ENCODE data around the gene KRT83. TPM values are rescaled to one million over a fixed set of nuclear protein-coding genes. Genes with fewer than 3 reads are reported as not detected.
A peak's percentile ranks its signal among the peaks of the same experiment; 100 is the strongest.
"Not testable (repeated sequence)": the region's sequence is repeated elsewhere in the genome, so short reads cannot be mapped to it uniquely, and the experiment has no call there.

KRT83 gene
- total RNA-seq, 4 donors from 2014 or later, result 0.21 TPM; not detected in 3

GRCh38 chr12:52316290-52316689 is 4.9 kb downstream of the KRT83 start:
- H3K9me3 ChIP-seq, result no peaks in the 10 kb centered on the region
- no peaks in the 10 kb centered on the region for H3K4me1 ChIP-seq
- intact Hi-C loops (cut with DNase I; ENCODE audit: low total_unique reads), result no loop called here
- TF ChIP-seq POLR2A (IDR thresholded peaks at IDR 0.05), result no peak
- no peak for TF ChIP-seq CTCF (IDR thresholded peaks at IDR 0.05)
- no peaks in the 10 kb centered on the region for H3K36me3 ChIP-seq
- DNase-seq, result no peak
- H3K27ac ChIP-seq, result no peak overlapping the region
- H3K4me3 ChIP-seq, result no peak overlapping the region
- no peaks in the 10 kb centered on the region for H3K27me3 ChIP-seq

GRCh38 chr12:52315721-52316120 is 5.5 kb downstream of the KRT83 start:
- intact Hi-C loops (cut with DNase I; ENCODE audit: low total_unique reads); H3K27ac ChIP-seq; DNase-seq; H3K4me3 ChIP-seq; H3K9me3 ChIP-seq; H3K27me3 ChIP-seq; H3K4me1 ChIP-seq; H3K36me3 ChIP-seq: not testable (repeated sequence)
- TF ChIP-seq CTCF (IDR thresholded peaks at IDR 0.05), result peak in 1 of 4 experiments; percentile 3

GRCh38 chr12:52314511-52314910 is 6.7 kb downstream of the KRT83 start:
- intact Hi-C loops (cut with DNase I; ENCODE audit: low total_unique reads), result no loop called here
- Histone ChIP-seq H3K27me3 (no peaks in the 10 kb centered on the region), H3K27ac (no peak overlapping the region), H3K9me3 (no peaks in the 10 kb centered on the region), H3K4me3 (no peak overlapping the region), H3K36me3 (no peaks in the 10 kb centered on the region), H3K4me1 (no peaks in the 10 kb centered on the region)
- no peak for DNase-seq
- TF ChIP-seq CTCF (IDR thresholded peaks at IDR 0.05) (no peak), POLR2A (IDR thresholded peaks at IDR 0.05) (no peak)

- TF ChIP-seq POLR2A (IDR thresholded peaks at IDR 0.05) (no peak), CTCF (IDR thresholded peaks at IDR 0.05) (no peak)
- DNase-seq, result no peak
- intact Hi-C loops (cut with DNase I; ENCODE audit: low total_unique reads), result no loop called here
- no peak overlapping the region for H3K27ac ChIP-seq
- no peaks in the 10 kb centered on the region for H3K27me3 ChIP-seq
- no peak overlapping the region for H3K4me3 ChIP-seq
- no peaks in the 10 kb centered on the region for H3K4me1 ChIP-seq
- H3K36me3 ChIP-seq, result no peaks in the 10 kb centered on the region
- no peaks in the 10 kb centered on the region for H3K9me3 ChIP-seq
These were observed 7.3 kb downstream of the KRT83 start for GRCh38 chr12:52313926-52314325.

- H3K4me1 ChIP-seq, result no peaks in the 10 kb centered on the region
- intact Hi-C loops (cut with DNase I; ENCODE audit: low total_unique reads), result no loop called here
- no peak overlapping the region for H3K4me3 ChIP-seq
- TF ChIP-seq CTCF (IDR thresholded peaks at IDR 0.05) (no peak), POLR2A (IDR thresholded peaks at IDR 0.05) (no peak)
- H3K36me3 ChIP-seq, result no peaks in the 10 kb centered on the region
- no peak for DNase-seq
- H3K27ac ChIP-seq, result no peak overlapping the region
- H3K27me3 ChIP-seq, result no peaks in the 10 kb centered on the region
- no peaks in the 10 kb centered on the region for H3K9me3 ChIP-seq
These were observed 7.7 kb downstream of the KRT83 start for GRCh38 chr12:52313461-52313860.

All from uterus (tissue), 4 donors.